Measurements from ENCODE around the gene ITFG1.
A peak's percentile ranks its signal among the peaks of the same experiment; 100 is the strongest.

Gene ITFG1

GRCh38 chr16:47113130-47113529 is 347.7 kb downstream of the ITFG1 start:
- Histone ChIP-seq H3K36me3 (ENCODE audit: control insufficient read depth, low read length) (peaks cover 18% of the 10 kb centered on the region), H3K4me3 (ENCODE audit: low read length) (no peak overlapping the region), H3K27me3 (ENCODE audit: control insufficient read depth, low read length) (no peaks in the 10 kb centered on the region), H3K27ac (ENCODE audit: low read depth, low read length) (no peak overlapping the region), H3F3A (ENCODE audit: control insufficient read depth, insufficient read depth) (no peaks in the 10 kb centered on the region), H3K4me1 (ENCODE audit: control insufficient read depth, low read length) (peaks cover 15% of the 10 kb centered on the region), H3K9me3 (ENCODE audit: control insufficient read depth, insufficient read depth, low read length) (no peaks in the 10 kb centered on the region), H3K79me2 (ENCODE audit: control insufficient read depth, low read length) (no peaks in the 10 kb centered on the region), H4K20me1 (ENCODE audit: control insufficient read depth, insufficient read depth, low read depth, low read length) (no peaks in the 10 kb centered on the region), H3K4me2 (ENCODE audit: low read length) (no peak overlapping the region), H3K9me2 (replicated peaks; ENCODE audit: control insufficient read depth, low read length) (no peaks in the 10 kb centered on the region)
- TF ChIP-seq EZH2phosphoT487 (IDR thresholded peaks at IDR 0.05; ENCODE audit: borderline replicate concordance, low read length), result no peak
- TF ChIP-seq CTCF (IDR thresholded peaks at IDR 0.05; ENCODE audit: low read depth, low read length, poor library complexity, severe bottlenecking), result no peak

GRCh38 chr16:47110939-47111338 is 349.9 kb downstream of the ITFG1 start:
- no peaks in the 10 kb centered on the region for H3K27me3 ChIP-seq (ENCODE audit: control insufficient read depth, low read length)
- no peaks in the 10 kb centered on the region for H4K20me1 ChIP-seq (ENCODE audit: control insufficient read depth, insufficient read depth, low read depth, low read length)
- H3K79me2 ChIP-seq (ENCODE audit: control insufficient read depth, low read length), result no peaks in the 10 kb centered on the region
- no peaks in the 10 kb centered on the region for H3K9me2 ChIP-seq (replicated peaks; ENCODE audit: control insufficient read depth, low read length)
- peaks cover 15% of the 10 kb centered on the region for H3K4me1 ChIP-seq (ENCODE audit: control insufficient read depth, low read length)
- H3K4me3 ChIP-seq (ENCODE audit: low read length), result no peak overlapping the region
- H3K36me3 ChIP-seq (ENCODE audit: control insufficient read depth, low read length), result peaks cover 9% of the 10 kb centered on the region
- no peaks in the 10 kb centered on the region for H3K9me3 ChIP-seq (ENCODE audit: control insufficient read depth, insufficient read depth, low read length)
- no peaks in the 10 kb centered on the region for H3F3A ChIP-seq (ENCODE audit: control insufficient read depth, insufficient read depth)
- TF ChIP-seq CTCF (IDR thresholded peaks at IDR 0.05; ENCODE audit: low read depth, low read length, poor library complexity, severe bottlenecking), result peak; percentile 21
- TF ChIP-seq EZH2phosphoT487 (IDR thresholded peaks at IDR 0.05; ENCODE audit: borderline replicate concordance, low read length), result no peak
- H3K27ac ChIP-seq (ENCODE audit: low read depth, low read length), result no peak overlapping the region
- H3K4me2 ChIP-seq (ENCODE audit: low read length), result no peak overlapping the region

- Histone ChIP-seq H4K20me1 (ENCODE audit: control insufficient read depth, insufficient read depth, low read depth, low read length) (no peaks in the 10 kb centered on the region), H3K36me3 (ENCODE audit: control insufficient read depth, low read length) (peaks cover 4% of the 10 kb centered on the region; the same call in 1 of the 2 replicates), H3K79me2 (ENCODE audit: control insufficient read depth, low read length) (no peaks in the 10 kb centered on the region), H3K4me3 (ENCODE audit: low read length) (no peak overlapping the region), H3K4me2 (ENCODE audit: low read length) (no peak overlapping the region), H3K4me1 (ENCODE audit: control insufficient read depth, low read length) (peaks cover 6% of the 10 kb centered on the region), H3F3A (ENCODE audit: control insufficient read depth, insufficient read depth) (no peaks in the 10 kb centered on the region), H3K9me2 (replicated peaks; ENCODE audit: control insufficient read depth, low read length) (no peaks in the 10 kb centered on the region), H3K27me3 (ENCODE audit: control insufficient read depth, low read length) (no peaks in the 10 kb centered on the region), H3K9me3 (ENCODE audit: control insufficient read depth, insufficient read depth, low read length) (no peaks in the 10 kb centered on the region), H3K27ac (ENCODE audit: low read depth, low read length) (no peak overlapping the region)
- no peak for TF ChIP-seq CTCF (IDR thresholded peaks at IDR 0.05; ENCODE audit: low read depth, low read length, poor library complexity, severe bottlenecking)
- no peak for TF ChIP-seq EZH2phosphoT487 (IDR thresholded peaks at IDR 0.05; ENCODE audit: borderline replicate concordance, low read length)
Measured at GRCh38 chr16:47109361-47109760, 351.5 kb downstream of the ITFG1 start.
